RWPE2 (cell line): ENCODE data around the gene BIRC6.

Experiments
- ATAC-seq: fragments of 200-7000 bp; cut with Tn5 transposase; 3 replicates; pipeline ENCODE4 v1.9.1; 2021; ENCODE audit warnings: low read depth
- DNase-seq: peaks from one replicate; pipeline ENCODE4 v3.0.0-alpha.2; 2020; ENCODE audit warnings: low spot score
- H3K27ac ChIP-seq: fragments of 450-650 bp; 2 replicates; pipeline ENCODE4 v1.5.1; 2017; ENCODE audit warnings: mild to moderate bottlenecking; ENCODE audit not compliant: poor library complexity, severe bottlenecking
- H3K27me3 ChIP-seq: fragments of 250-450 bp; sonication (Bioruptor Pico); 2 replicates; pipeline ENCODE4 v1.5.1; 2021; ENCODE audit warnings: mild to moderate bottlenecking, moderate library complexity; ENCODE audit not compliant: insufficient read depth, poor library complexity, severe bottlenecking
- H3K36me3 ChIP-seq: fragments of 250-450 bp; sonication (Bioruptor Pico); 2 replicates; pipeline ENCODE4 v1.5.1; 2020; ENCODE audit warnings: low read depth, mild to moderate bottlenecking, moderate library complexity
- H3K4me1 ChIP-seq: fragments of 250-450 bp; sonication (Bioruptor Pico); 2 replicates; pipeline ENCODE4 v1.5.1; 2021; ENCODE audit warnings: mild to moderate bottlenecking, moderate library complexity; ENCODE audit not compliant: insufficient read depth, poor library complexity, severe bottlenecking
- H3K4me3 ChIP-seq: fragments of 250-450 bp; sonication (Bioruptor Pico); 2 replicates; pipeline ENCODE4 v1.5.1; 2021; ENCODE audit warnings: mild to moderate bottlenecking, moderate library complexity; ENCODE audit not compliant: severe bottlenecking
- H3K9me3 ChIP-seq: fragments of 250-450 bp; sonication (Bioruptor Pico); 2 replicates; pipeline ENCODE4 v1.5.1; 2021; ENCODE audit warnings: mild to moderate bottlenecking, moderate library complexity; ENCODE audit not compliant: severe bottlenecking
- CTCF ChIP-seq: fragments of 450-650 bp; IDR thresholded peaks from one replicate; pipeline ENCODE4 v1.5.1; 2017; ENCODE audit warnings: mild to moderate bottlenecking, moderate library complexity; ENCODE audit not compliant: poor library complexity, severe bottlenecking

The BIRC6 gene

GRCh38 chr2:32424739-32425138 is 67.9 kb downstream of the BIRC6 start:
- H3K9me3 ChIP-seq = no peaks in the 10 kb centered on the region
- no peak for ATAC-seq
- no peaks in the 10 kb centered on the region for H3K27me3 ChIP-seq

GRCh38 chr2:32425719-32426141 is 68.9 kb downstream of the BIRC6 start:
- Histone ChIP-seq H3K27ac (no peak overlapping the region), H3K36me3 (peaks cover 26% of the 10 kb centered on the region), H3K4me1 (peaks cover 12% of the 10 kb centered on the region), H3K4me3 (no peak overlapping the region), H3K9me3 (no peaks in the 10 kb centered on the region), H3K27me3 (no peaks in the 10 kb centered on the region)
- DNase-seq (no peak), ATAC-seq (no peak; the same call in 2 of the 3 replicates)
- no peak for TF ChIP-seq CTCF

More at GRCh38 chr2:32424739-32425138, 67.9 kb downstream of the BIRC6 start:
- peaks cover 12% of the 10 kb centered on the region for H3K4me1 ChIP-seq
- no peak overlapping the region for H3K27ac ChIP-seq
- TF ChIP-seq CTCF = no peak
- peaks cover 18% of the 10 kb centered on the region for H3K36me3 ChIP-seq
- no peak for DNase-seq
- no peak overlapping the region for H3K4me3 ChIP-seq

GRCh38 chr2:32427672-32428610 is 71.1 kb downstream of the BIRC6 start:
- H3K4me3 ChIP-seq = no peak overlapping the region
- no peaks in the 10 kb centered on the region for H3K27me3 ChIP-seq
- H3K4me1 ChIP-seq = peaks cover 7% of the 10 kb centered on the region
- DNase-seq = no peak
- no peak for ATAC-seq
- H3K9me3 ChIP-seq = no peaks in the 10 kb centered on the region
- no peak for TF ChIP-seq CTCF
- H3K27ac ChIP-seq = no peak overlapping the region
- H3K36me3 ChIP-seq = peaks cover 37% of the 10 kb centered on the region

- no peak for TF ChIP-seq CTCF
- H3K4me1 ChIP-seq = peaks cover under 1% of the 10 kb centered on the region
- H3K27ac ChIP-seq = no peak overlapping the region
- H3K36me3 ChIP-seq = peaks cover 64% of the 10 kb centered on the region
- H3K9me3 ChIP-seq = no peaks in the 10 kb centered on the region
- no peaks in the 10 kb centered on the region for H3K27me3 ChIP-seq
- no peak for DNase-seq
- no peak for ATAC-seq
- no peak overlapping the region for H3K4me3 ChIP-seq
Observed at GRCh38 chr2:32430804-32431203, 74.0 kb downstream of the BIRC6 start.

GRCh38 chr2:32436150-32436549 is 79.3 kb downstream of the BIRC6 start:
- Histone ChIP-seq H3K4me3 (no peak overlapping the region), H3K27me3 (no peaks in the 10 kb centered on the region), H3K36me3 (peaks cover 84% of the 10 kb centered on the region), H3K27ac (no peak overlapping the region), H3K4me1 (no peaks in the 10 kb centered on the region), H3K9me3 (no peaks in the 10 kb centered on the region)
- DNase-seq (no peak), ATAC-seq (no peak)
- no peak for TF ChIP-seq CTCF
